Panc1 (cell line): ENCODE measurements around the gene SHISA8. TPM values are rescaled to one million over a fixed set of nuclear protein-coding genes. Genes with fewer than 3 reads are reported as not detected.

Source experiments
- ATAC-seq: fragments of 200-7000 bp; cut with Tn5 transposase; 2 replicates; pipeline ENCODE4 v1.9.1; 2020; ENCODE audit warnings: mild to moderate bottlenecking, moderate library complexity
- BruUV-seq: library from RNA; stranded (reverse); fragments of 400-500 nt; replicated peaks from 2 replicates; lab custom pipeline; 2021; lab: Mats Ljungman, UMichigan
- CTCF ChIA-PET: fragments of 300-600 bp; sonication (Branson Sonifier 250); formaldehyde crosslinking; loops from one replicate; lab custom pipeline; 2022; ENCODE audit warnings: antibody characterized with exemption; lab: Charles Lee
- POLR2A ChIA-PET: fragments of 300-600 bp; sonication (Branson Sonifier 250); formaldehyde crosslinking; loops from one replicate; lab custom pipeline; 2022; ENCODE audit warnings: antibody characterized with exemption; lab: Charles Lee
- DNase-seq: peaks from one replicate; pipeline ENCODE4 v3.0.0-alpha.2; 2010; ENCODE audit warnings: low read depth, low spot score
- H3K27ac ChIP-seq: 2 replicates; pipeline ENCODE4 v1.5.1; 2011; ENCODE audit warnings: mild to moderate bottlenecking, low read length, inconsistent platforms
- H3K27me3 ChIP-seq: fragments of 200-500 bp; sonication (Bioruptor generic); 2 replicates; pipeline ENCODE4 v1.6.0; 2014; ENCODE audit warnings: low read length, inconsistent platforms; ENCODE audit not compliant: control insufficient read depth, insufficient read depth
- H3K36me3 ChIP-seq: fragments of 200-500 bp; sonication (Bioruptor generic); 2 replicates; pipeline ENCODE4 v1.5.1; 2014; ENCODE audit warnings: inconsistent platforms, mild to moderate bottlenecking, low read length, moderate library complexity; ENCODE audit not compliant: control insufficient read depth, insufficient read depth
- H3K4me1 ChIP-seq: 2 replicates; pipeline ENCODE4 v1.5.1; 2011; ENCODE audit warnings: inconsistent platforms, mild to moderate bottlenecking, low read length, moderate library complexity; ENCODE audit not compliant: control insufficient read depth, insufficient read depth
- H3K4me3 ChIP-seq, 2 experiments: 2 replicates each; pipeline ENCODE4 v1.5.1; 2011 to 2012; ENCODE audit warnings: low read depth in 2 of 2, low read length in 2 of 2, mild to moderate bottlenecking in 2 of 2, inconsistent platforms in 1 of 2, moderate library complexity in 1 of 2
- H3K9me3 ChIP-seq: fragments of 200-500 bp; sonication (Bioruptor generic); 2 replicates; pipeline ENCODE4 v1.5.1; 2014; ENCODE audit warnings: low read depth, mild to moderate bottlenecking, inconsistent platforms, low read length, moderate library complexity; ENCODE audit not compliant: control insufficient read depth, insufficient read depth
- POLR2AphosphoS5 ChIP-seq: IDR thresholded peaks from 2 replicates; pipeline ENCODE4 v1.6.1; 2012; ENCODE audit warnings: mild to moderate bottlenecking, low read depth, low read length, moderate library complexity
- SIN3A ChIP-seq: IDR thresholded peaks from 2 replicates; pipeline ENCODE4 v1.6.1; 2012; ENCODE audit warnings: low read depth, mild to moderate bottlenecking, low read length, moderate library complexity, borderline replicate concordance; ENCODE audit not compliant: insufficient read depth
- TCF7L2 ChIP-seq: IDR thresholded peaks from 2 replicates; pipeline ENCODE4 v1.6.1; 2011; ENCODE audit warnings: mild to moderate bottlenecking, low read depth, low read length, inconsistent platforms
- in situ Hi-C: cut with HindIII; loops from 2 replicates; pipeline ENCODE4 v1.10.0; 2016; ENCODE audit warnings: low sequenced_read_pairs, low pct_unique_long_range_greater_than_20kb
- intact Hi-C: fragments of 100-400 bp; cut with micrococcal nuclease; formaldehyde crosslinking; loops from one replicate; pipeline ENCODE4 v1.10.0; 2022; ENCODE audit not compliant: unreplicated experiment
- total RNA-seq: library from RNA; stranded (reverse); gene quantifications from one replicate; pipeline ENCODE4 v1.2.1, GENCODE V29; 2021; ENCODE audit not compliant: unreplicated experiment
- TF ChIP-seq, protein P1 (sequence below), 2 experiments: IDR thresholded peaks; 2 replicates each; pipeline ENCODE4 v1.6.1; 2011 to 2012; ENCODE audit warnings: low read depth in 2 of 2, control low read depth in 1 of 2, low read length in 1 of 2, mild to moderate bottlenecking in 1 of 2, moderate library complexity in 1 of 2; ENCODE audit not compliant: insufficient read depth in 1 of 2
- TF ChIP-seq, protein P2 (sequence below): fragments of 450-650 bp; IDR thresholded peaks from 2 replicates; pipeline ENCODE4 v1.5.1; 2017; ENCODE audit warnings: mild to moderate bottlenecking

Gene SHISA8
- total RNA-seq, 1 experiment from 2014 or later = 0.62 TPM

DNA sequence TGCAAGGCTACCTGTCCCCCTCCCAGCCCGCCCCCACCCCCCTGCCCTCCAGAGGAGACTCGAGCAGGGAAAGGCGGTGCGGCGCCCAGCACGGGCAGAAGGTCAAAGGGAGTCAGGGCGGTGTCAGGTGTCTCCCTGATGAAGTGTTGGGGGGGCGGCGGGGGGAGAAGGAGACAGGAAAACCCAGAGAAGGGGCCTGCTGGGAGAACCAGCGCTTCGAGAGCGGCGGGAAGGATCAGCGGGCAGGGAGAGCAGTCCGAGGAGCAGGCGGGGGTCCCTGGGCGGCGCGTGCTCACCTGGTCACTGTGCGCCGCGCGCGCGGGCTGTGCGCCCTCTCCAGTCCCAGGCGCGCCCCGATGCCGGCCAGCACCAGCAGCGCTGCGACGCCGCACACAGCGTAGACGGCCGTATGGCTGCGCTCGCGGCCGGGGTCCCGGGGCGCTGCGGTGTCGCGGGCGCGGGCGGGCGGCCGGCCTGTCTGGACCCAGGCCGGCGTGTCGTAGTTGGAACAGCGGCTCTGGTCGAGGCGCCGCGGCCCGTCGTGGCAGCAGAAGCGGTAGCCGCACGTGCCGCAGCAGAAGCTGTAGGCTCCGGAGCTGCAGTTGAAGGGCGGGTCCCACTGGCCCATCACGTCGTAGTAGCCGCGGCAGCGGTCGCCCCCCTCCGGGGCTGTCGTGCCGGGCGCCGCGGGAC lies 886 bp downstream of the SHISA8 start:
- DNase-seq = no peak
- TF ChIP-seq, protein P1, sequence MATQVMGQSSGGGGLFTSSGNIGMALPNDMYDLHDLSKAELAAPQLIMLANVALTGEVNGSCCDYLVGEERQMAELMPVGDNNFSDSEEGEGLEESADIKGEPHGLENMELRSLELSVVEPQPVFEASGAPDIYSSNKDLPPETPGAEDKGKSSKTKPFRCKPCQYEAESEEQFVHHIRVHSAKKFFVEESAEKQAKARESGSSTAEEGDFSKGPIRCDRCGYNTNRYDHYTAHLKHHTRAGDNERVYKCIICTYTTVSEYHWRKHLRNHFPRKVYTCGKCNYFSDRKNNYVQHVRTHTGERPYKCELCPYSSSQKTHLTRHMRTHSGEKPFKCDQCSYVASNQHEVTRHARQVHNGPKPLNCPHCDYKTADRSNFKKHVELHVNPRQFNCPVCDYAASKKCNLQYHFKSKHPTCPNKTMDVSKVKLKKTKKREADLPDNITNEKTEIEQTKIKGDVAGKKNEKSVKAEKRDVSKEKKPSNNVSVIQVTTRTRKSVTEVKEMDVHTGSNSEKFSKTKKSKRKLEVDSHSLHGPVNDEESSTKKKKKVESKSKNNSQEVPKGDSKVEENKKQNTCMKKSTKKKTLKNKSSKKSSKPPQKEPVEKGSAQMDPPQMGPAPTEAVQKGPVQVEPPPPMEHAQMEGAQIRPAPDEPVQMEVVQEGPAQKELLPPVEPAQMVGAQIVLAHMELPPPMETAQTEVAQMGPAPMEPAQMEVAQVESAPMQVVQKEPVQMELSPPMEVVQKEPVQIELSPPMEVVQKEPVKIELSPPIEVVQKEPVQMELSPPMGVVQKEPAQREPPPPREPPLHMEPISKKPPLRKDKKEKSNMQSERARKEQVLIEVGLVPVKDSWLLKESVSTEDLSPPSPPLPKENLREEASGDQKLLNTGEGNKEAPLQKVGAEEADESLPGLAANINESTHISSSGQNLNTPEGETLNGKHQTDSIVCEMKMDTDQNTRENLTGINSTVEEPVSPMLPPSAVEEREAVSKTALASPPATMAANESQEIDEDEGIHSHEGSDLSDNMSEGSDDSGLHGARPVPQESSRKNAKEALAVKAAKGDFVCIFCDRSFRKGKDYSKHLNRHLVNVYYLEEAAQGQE (IDR thresholded peaks at IDR 0.05; ENCODE audit: insufficient read depth in 1 of 2, low read depth in 2 of 2, low read length in 1 of 2) = no peak
- TF ChIP-seq TCF7L2 (no peak), SIN3A (no peak), POLR2AphosphoS5 (no peak)
- TF ChIP-seq, protein P2, sequence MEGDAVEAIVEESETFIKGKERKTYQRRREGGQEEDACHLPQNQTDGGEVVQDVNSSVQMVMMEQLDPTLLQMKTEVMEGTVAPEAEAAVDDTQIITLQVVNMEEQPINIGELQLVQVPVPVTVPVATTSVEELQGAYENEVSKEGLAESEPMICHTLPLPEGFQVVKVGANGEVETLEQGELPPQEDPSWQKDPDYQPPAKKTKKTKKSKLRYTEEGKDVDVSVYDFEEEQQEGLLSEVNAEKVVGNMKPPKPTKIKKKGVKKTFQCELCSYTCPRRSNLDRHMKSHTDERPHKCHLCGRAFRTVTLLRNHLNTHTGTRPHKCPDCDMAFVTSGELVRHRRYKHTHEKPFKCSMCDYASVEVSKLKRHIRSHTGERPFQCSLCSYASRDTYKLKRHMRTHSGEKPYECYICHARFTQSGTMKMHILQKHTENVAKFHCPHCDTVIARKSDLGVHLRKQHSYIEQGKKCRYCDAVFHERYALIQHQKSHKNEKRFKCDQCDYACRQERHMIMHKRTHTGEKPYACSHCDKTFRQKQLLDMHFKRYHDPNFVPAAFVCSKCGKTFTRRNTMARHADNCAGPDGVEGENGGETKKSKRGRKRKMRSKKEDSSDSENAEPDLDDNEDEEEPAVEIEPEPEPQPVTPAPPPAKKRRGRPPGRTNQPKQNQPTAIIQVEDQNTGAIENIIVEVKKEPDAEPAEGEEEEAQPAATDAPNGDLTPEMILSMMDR = no peak
- Histone ChIP-seq H3K27me3 (no peaks in the 10 kb centered on the region), H3K4me1 (no peaks in the 10 kb centered on the region; the same call in 1 of the 2 replicates), H3K27ac (no peak overlapping the region), H3K4me3 (no peak overlapping the region), H3K36me3 (no peaks in the 10 kb centered on the region), H3K9me3 (no peaks in the 10 kb centered on the region)
- BruUV-seq = no TSS peak
- ChIA-PET POLR2A (interaction anchor here (0.6 to 0.7 kb wide), 2 partner anchors 85 to 201 kb away, joined by 4 to 8 read pairs; no protein-coding TSS in a partner anchor), CTCF (interaction anchor here (0.7 kb wide), 1 partner anchor 62 kb away, joined by 6 read pairs; no protein-coding TSS in a partner anchor)
- no peak; the same call in 1 of the 2 replicates for ATAC-seq
- intact Hi-C loops (no loop called here), in situ Hi-C loops (no loop called here)

DNA sequence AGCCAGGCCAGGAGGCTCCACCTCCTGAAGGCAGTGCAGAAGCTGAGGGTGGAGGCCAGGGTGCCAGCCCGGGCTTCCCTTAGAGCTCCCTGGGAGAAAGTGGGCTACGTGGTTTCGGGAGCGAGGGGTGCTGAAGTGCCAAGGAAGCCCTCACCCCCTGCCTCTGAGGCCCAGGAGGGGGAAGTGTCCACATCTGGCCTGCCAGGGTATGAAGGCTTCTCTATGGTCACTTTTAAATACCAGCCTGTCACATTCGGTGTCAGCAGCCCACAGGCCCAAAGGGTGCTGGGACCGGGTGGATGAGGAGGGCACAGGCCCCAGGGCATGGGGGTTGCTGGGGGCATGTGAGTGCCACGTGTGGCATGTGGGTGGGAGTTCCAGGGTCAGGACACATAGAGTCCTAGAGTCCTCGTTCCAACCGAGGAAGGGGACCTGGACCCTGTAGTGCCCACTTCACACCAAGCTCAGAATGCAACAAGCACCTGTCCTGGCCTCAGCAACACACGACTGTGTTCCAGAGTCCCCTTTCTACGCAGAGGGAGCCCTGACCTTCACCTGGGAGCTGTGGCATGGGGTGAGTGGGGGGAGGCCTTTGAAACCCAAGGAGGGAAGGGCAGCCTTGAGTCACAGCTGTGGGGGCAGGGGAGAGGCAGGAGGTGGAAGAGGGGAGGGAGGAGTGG lies 1.7 kb downstream of the SHISA8 start:
- Histone ChIP-seq H3K9me3 (no peaks in the 10 kb centered on the region), H3K36me3 (no peaks in the 10 kb centered on the region), H3K4me3 (no peak overlapping the region), H3K4me1 (no peaks in the 10 kb centered on the region; the same call in 1 of the 2 replicates), H3K27me3 (no peaks in the 10 kb centered on the region), H3K27ac (no peak overlapping the region)
- POLR2A ChIA-PET = no interaction called here
- CTCF ChIA-PET = no interaction called here
- no peak for DNase-seq
- BruUV-seq = no TSS peak
- in situ Hi-C loops = no loop called here
- ATAC-seq = no peak
- intact Hi-C loops = no loop called here
- TF ChIP-seq SIN3A (no peak), TCF7L2 (no peak), POLR2AphosphoS5 (no peak)
- TF ChIP-seq, protein P2 = no peak
- TF ChIP-seq, protein P1 (IDR thresholded peaks at IDR 0.05; ENCODE audit: insufficient read depth in 1 of 2, low read depth in 2 of 2, low read length in 1 of 2) = no peak
